ENCODE results near the gene IGFALS. TPM values are rescaled to one million over a fixed set of nuclear protein-coding genes. Genes with fewer than 3 reads are reported as not detected.
A peak's percentile ranks its signal among the peaks of the same experiment; 100 is the strongest.

IGFALS gene
- total RNA-seq, 2 experiments from 2014 or later, result 0.23 TPM; not detected in 1

GRCh38 chr16:1775846-1776671, 17.4 kb downstream of the IGFALS start:
- Mint-ChIP-seq H3K4me1 (peaks cover 11% of the 10 kb centered on the region), H3K27ac (no peak overlapping the region), H3K4me3 (no peak overlapping the region), H3K27me3 (no peaks in the 10 kb centered on the region), H3K36me3 (ENCODE audit: low read depth) (peaks cover 13% of the 10 kb centered on the region), H3K9me3 (no peaks in the 10 kb centered on the region)
- ChIA-PET POLR2A (interaction anchor here (1.4 kb wide), 1 partner anchor 11 kb away, joined by 3 read pairs; no protein-coding TSS in a partner anchor), CTCF (interaction anchor here (1.4 kb wide), 1 partner anchor 70 kb away, joined by 3 read pairs; the partner anchor contains the start of gene MAPK8IP3)
- DNase-seq, result no peak

- Mint-ChIP-seq H3K27me3 (no peaks in the 10 kb centered on the region), H3K9me3 (no peaks in the 10 kb centered on the region), H3K4me1 (peaks cover 12% of the 10 kb centered on the region), H3K27ac (no peak overlapping the region), H3K36me3 (ENCODE audit: low read depth) (peaks cover 14% of the 10 kb centered on the region), H3K4me3 (peak overlapping the region; percentile 58)
- ChIA-PET CTCF (interaction anchor here (1.4 to 1.6 kb wide), 3 partner anchors 7 to 70 kb away, joined by 3 to 16 read pairs (median 3); partner anchors contain the start of genes MAPK8IP3, NUBP2 and SPSB3), POLR2A (interaction anchor here (0.8 to 7.2 kb wide), 4 partner anchors 8 to 190 kb away, joined by 3 to 101 read pairs (median 4); partner anchors contain the start of genes NUBP2, RPS2 and SPSB3)
- no peak for DNase-seq
These were observed 18.3 kb downstream of the IGFALS start for GRCh38 chr16:1775006-1775845.

- peaks cover 16% of the 10 kb centered on the region for H3K4me1 Mint-ChIP-seq
- DNase-seq, result no peak
- CTCF ChIA-PET, result interaction anchor here (1.4 to 1.6 kb wide), 2 partner anchors 8 to 69 kb away, joined by 3 to 16 read pairs; partner anchors contain the start of genes MAPK8IP3, NUBP2 and SPSB3
- H3K27ac Mint-ChIP-seq, result no peak overlapping the region
- no peaks in the 10 kb centered on the region for H3K27me3 Mint-ChIP-seq
- POLR2A ChIA-PET, result interaction anchor here (0.8 to 7.2 kb wide), 5 partner anchors 9 to 190 kb away, joined by 3 to 101 read pairs (median 4); partner anchors contain the start of genes MAPK8IP3, NUBP2, RPS2 and SPSB3
- peaks cover 16% of the 10 kb centered on the region for H3K36me3 Mint-ChIP-seq (ENCODE audit: low read depth)
- no peaks in the 10 kb centered on the region for H3K9me3 Mint-ChIP-seq
- H3K4me3 Mint-ChIP-seq, result peak overlapping the region; percentile 98
These were observed 19.1 kb downstream of the IGFALS start for GRCh38 chr16:1774448-1774780.

GRCh38 chr16:1773703-1774447, 19.6 kb downstream of the IGFALS start:
- ChIA-PET CTCF (interaction anchor here (1.4 to 1.6 kb wide), 2 partner anchors 9 to 68 kb away, joined by 3 to 16 read pairs; partner anchors contain the start of genes MAPK8IP3, NUBP2 and SPSB3), POLR2A (interaction anchor here (0.8 to 7.2 kb wide), 8 partner anchors 9 to 191 kb away, joined by 3 to 101 read pairs (median 4); partner anchors contain the start of genes FAHD1, HAGH, MAPK8IP3 and NUBP2)

GRCh38 chr16:1772908-1773702, 20.4 kb downstream of the IGFALS start, which contains the start of gene MRPS34:
MRPS34 (minus strand) TSS chr16:1773134; CDS start chr16:1773119, 15 bp downstream.
- H3K4me3 Mint-ChIP-seq, result peak within 1 kb of the TSS; percentile 98
- H3K9me3 Mint-ChIP-seq, result no peaks in the 10 kb centered on the region
- H3K4me1 Mint-ChIP-seq, result peaks cover 14% of the 10 kb centered on the region
- CTCF ChIA-PET, result interaction anchor here (0.7 to 2.6 kb wide), 7 partner anchors 9 to 170 kb away, joined by 3 to 16 read pairs (median 4); partner anchors contain the start of genes MAPK8IP3, MSRB1, NUBP2 and SPSB3
- peaks cover 17% of the 10 kb centered on the region for H3K36me3 Mint-ChIP-seq (ENCODE audit: low read depth)
- peak within 1 kb of the TSS; percentile 97 for H3K27ac Mint-ChIP-seq
- H3K27me3 Mint-ChIP-seq, result no peaks in the 10 kb centered on the region
- POLR2A ChIA-PET, result interaction anchor here (0.6 to 7.2 kb wide), 16 partner anchors 8 to 428 kb away, joined by 3 to 101 read pairs (median 4); partner anchors contain the start of genes FAHD1, HAGH, MAPK8IP3 and NUBP2
- peak; percentile 84 for DNase-seq

More at GRCh38 chr16:1773703-1774447, 19.6 kb downstream of the IGFALS start:
- Mint-ChIP-seq H3K9me3 (no peaks in the 10 kb centered on the region), H3K27me3 (no peaks in the 10 kb centered on the region), H3K36me3 (ENCODE audit: low read depth) (peaks cover 16% of the 10 kb centered on the region), H3K4me1 (peaks cover 14% of the 10 kb centered on the region), H3K4me3 (peak overlapping the region; percentile 98), H3K27ac (peak overlapping the region; percentile 78)
- DNase-seq, result peak; percentile 40

GRCh38 chr16:1772362-1772907, 21.1 kb downstream of the IGFALS start, which contains the start of gene EME2:
EME2 (plus strand) TSS chr16:1772810; CDS start chr16:1773228, 418 bp downstream.
- POLR2A ChIA-PET, result interaction anchor here (0.6 to 7.2 kb wide), 14 partner anchors 11 to 440 kb away, joined by 3 to 101 read pairs (median 4); partner anchors contain the start of genes FAHD1, HAGH, MAPK8IP3 and NUBP2
- DNase-seq, result peak; percentile 65
- CTCF ChIA-PET, result interaction anchor here (0.7 to 2.6 kb wide), 5 partner anchors 10 to 171 kb away, joined by 3 to 16 read pairs (median 4); partner anchors contain the start of genes MAPK8IP3, MSRB1, NUBP2 and SPSB3
- peak within 1 kb of the TSS; percentile 97 for H3K27ac Mint-ChIP-seq
- peak within 1 kb of the TSS; percentile 98 for H3K4me3 Mint-ChIP-seq
- H3K4me1 Mint-ChIP-seq, result peaks cover 14% of the 10 kb centered on the region
- no peaks in the 10 kb centered on the region for H3K27me3 Mint-ChIP-seq
- H3K9me3 Mint-ChIP-seq, result no peaks in the 10 kb centered on the region
- peaks cover 20% of the 10 kb centered on the region for H3K36me3 Mint-ChIP-seq (ENCODE audit: low read depth)

GRCh38 chr16:1771864-1772361, 21.6 kb downstream of the IGFALS start:
- CTCF ChIA-PET, result interaction anchor here (1.0 to 2.6 kb wide), 3 partner anchors 11 to 171 kb away, joined by 4 to 16 read pairs (median 12); partner anchors contain the start of genes MAPK8IP3, MSRB1, NUBP2 and SPSB3
- no peaks in the 10 kb centered on the region for H3K27me3 Mint-ChIP-seq
- H3K36me3 Mint-ChIP-seq (ENCODE audit: low read depth), result peaks cover 23% of the 10 kb centered on the region
- H3K4me3 Mint-ChIP-seq, result peak overlapping the region; percentile 98
- H3K4me1 Mint-ChIP-seq, result peaks cover 14% of the 10 kb centered on the region
- POLR2A ChIA-PET, result interaction anchor here (0.8 to 7.2 kb wide), 11 partner anchors 11 to 440 kb away, joined by 3 to 101 read pairs (median 4); partner anchors contain the start of genes HAGH, MAPK8IP3, NUBP2 and SPSB3
- peak overlapping the region; percentile 97 for H3K27ac Mint-ChIP-seq
- H3K9me3 Mint-ChIP-seq, result no peaks in the 10 kb centered on the region
- DNase-seq, result no peak

GRCh38 chr16:1771188-1771863, 22.2 kb downstream of the IGFALS start, which contains the start of gene NME3:
NME3 (minus strand) TSS chr16:1771543; CDS start chr16:1771534, 9 bp downstream.
- Mint-ChIP-seq H3K27me3 (no peaks in the 10 kb centered on the region), H3K9me3 (no peaks in the 10 kb centered on the region)

GRCh38 chr16:1770328-1771187, 22.9 kb downstream of the IGFALS start:
- Mint-ChIP-seq H3K27me3 (no peaks in the 10 kb centered on the region), H3K4me3 (peak overlapping the region; percentile 98), H3K27ac (peak overlapping the region; percentile 79), H3K36me3 (ENCODE audit: low read depth) (peaks cover 18% of the 10 kb centered on the region), H3K4me1 (peaks cover 14% of the 10 kb centered on the region), H3K9me3 (no peaks in the 10 kb centered on the region)
- ChIA-PET CTCF (interaction anchor here (2.6 kb wide), 1 partner anchor 12 kb away, joined by 16 read pairs; the partner anchor contains the start of genes NUBP2 and SPSB3), POLR2A (interaction anchor here (2.2 to 7.2 kb wide), 3 partner anchors 13 to 384 kb away, joined by 4 to 101 read pairs (median 46); partner anchors contain the start of genes MAPK8IP3, NUBP2 and SPSB3)
- peak; percentile 42 for DNase-seq

More at GRCh38 chr16:1771188-1771863, 22.2 kb downstream of the IGFALS start, which contains the start of gene NME3:
- H3K4me3 Mint-ChIP-seq, result peak within 1 kb of the TSS; percentile 98
- peak; percentile 83 for DNase-seq
- H3K27ac Mint-ChIP-seq, result peak within 1 kb of the TSS; percentile 97
- H3K36me3 Mint-ChIP-seq (ENCODE audit: low read depth), result peaks cover 18% of the 10 kb centered on the region
- H3K4me1 Mint-ChIP-seq, result peaks cover 14% of the 10 kb centered on the region
- ChIA-PET CTCF (interaction anchor here (2.2 to 2.6 kb wide), 2 partner anchors 11 to 65 kb away, joined by 12 to 16 read pairs; partner anchors contain the start of genes MAPK8IP3, NUBP2 and SPSB3), POLR2A (interaction anchor here (0.8 to 7.2 kb wide), 7 partner anchors 11 to 439 kb away, joined by 3 to 101 read pairs (median 4); partner anchors contain the start of genes HAGH, MAPK8IP3, NUBP2 and SPSB3)
